HCT116 (cell line): Measurements from ENCODE around the gene TMEM106C.

Source experiments
- CBX3 ChIP-seq: IDR thresholded peaks from 2 replicates; pipeline ENCODE4 v1.6.1; 2012; ENCODE audit warnings: low read depth
- CTCF ChIP-seq, 3 experiments: fragments of 200-600 bp in 1 of 3; sonication (generic) in 1 of 3; IDR thresholded peaks in 2 of 3; conservative IDR thresholded peaks in 1 of 3; 2 replicates each; pipeline ENCODE4 v1.5.1; 2012 to 2017; ENCODE audit warnings: low read depth in 2 of 3, low read length in 2 of 3, antibody characterized with exemption in 1 of 3, borderline replicate concordance in 1 of 3, control low read depth in 1 of 3, mild to moderate bottlenecking in 1 of 3, mixed read lengths in 1 of 3, mixed run types in 1 of 3, moderate library complexity in 1 of 3; ENCODE audit not compliant: insufficient read depth in 1 of 3
- EZH2 ChIP-seq: fragments of 200-600 bp; sonication (generic); IDR thresholded peaks from 2 replicates; pipeline ENCODE4 v1.6.1; 2017; ENCODE audit warnings: antibody characterized with exemption, mixed run types
- EZH2phosphoT487 ChIP-seq: fragments of 200-600 bp; IDR thresholded peaks from 2 replicates; pipeline ENCODE4 v1.6.1; 2018; ENCODE audit warnings: antibody characterized with exemption, borderline replicate concordance
- JUND ChIP-seq: IDR thresholded peaks from 2 replicates; pipeline ENCODE4 v1.6.1; 2012
- MAX ChIP-seq: IDR thresholded peaks from 2 replicates; pipeline ENCODE4 v1.6.1; 2012
- POLR2A ChIP-seq: IDR thresholded peaks from 2 replicates; pipeline ENCODE4 v1.7.0; 2011; ENCODE audit warnings: borderline replicate concordance; ENCODE audit not compliant: insufficient read depth, insufficient read length; ENCODE audit errors: extremely low read depth
- POLR2AphosphoS5 ChIP-seq: IDR thresholded peaks from 2 replicates; pipeline ENCODE4 v1.6.1; 2011; ENCODE audit warnings: mild to moderate bottlenecking, low read depth, low read length, moderate library complexity
- SP1 ChIP-seq: IDR thresholded peaks from 2 replicates; pipeline ENCODE4 v1.6.1; 2012; ENCODE audit warnings: low read depth
- SRF ChIP-seq: IDR thresholded peaks from 2 replicates; pipeline ENCODE4 v1.6.1; 2012; ENCODE audit warnings: low read depth
- YY1 ChIP-seq: IDR thresholded peaks from 2 replicates; pipeline ENCODE4 v1.6.1; 2011; ENCODE audit warnings: low read length, low read depth, moderate library complexity, mild to moderate bottlenecking; ENCODE audit not compliant: insufficient replicate concordance; ENCODE audit errors: extremely low read depth

GRCh38 chr12:47964106-47964728 is 821 bp downstream of the TMEM106C start:
- TF ChIP-seq YY1 = no peak
- TF ChIP-seq CTCF (IDR thresholded peaks at IDR 0.05 in 2 of 3, conservative IDR thresholded peaks at IDR 0.05 in 1 of 3; ENCODE audit: borderline replicate concordance in 1 of 3, insufficient read depth in 1 of 3, low read depth in 2 of 3, low read length in 2 of 3) = no peak
- TF ChIP-seq POLR2A = no peak
- no peak for TF ChIP-seq SP1
- TF ChIP-seq EZH2 = no peak
- TF ChIP-seq POLR2AphosphoS5 = no peak
- TF ChIP-seq SRF = no peak
- no peak for TF ChIP-seq EZH2phosphoT487
- TF ChIP-seq JUND = no peak
- TF ChIP-seq MAX = no peak
- TF ChIP-seq CBX3 = no peak
